ENCODE data around the gene ELOVL6.

DNA sequence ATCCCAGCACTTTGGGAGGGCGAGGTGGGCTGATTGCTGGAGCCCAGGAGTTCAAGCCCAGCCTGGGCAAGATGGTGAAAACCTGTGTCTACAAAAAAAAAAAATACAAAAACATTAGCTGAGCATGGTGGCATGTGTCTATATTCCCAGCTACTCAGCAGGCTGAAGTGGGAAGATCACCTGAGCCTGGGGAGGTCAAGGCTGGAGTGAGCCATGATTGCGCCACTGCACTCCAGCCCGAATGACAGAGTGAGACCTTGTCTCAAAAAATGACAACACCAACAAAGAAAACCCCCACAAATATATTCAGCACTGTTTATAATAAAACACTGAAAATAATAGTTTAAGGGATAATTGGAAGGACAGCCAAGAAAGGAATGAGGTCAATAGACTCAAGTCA, 3.6 kb upstream of the ELOVL6 start:
- TF ChIP-seq, protein P1, sequence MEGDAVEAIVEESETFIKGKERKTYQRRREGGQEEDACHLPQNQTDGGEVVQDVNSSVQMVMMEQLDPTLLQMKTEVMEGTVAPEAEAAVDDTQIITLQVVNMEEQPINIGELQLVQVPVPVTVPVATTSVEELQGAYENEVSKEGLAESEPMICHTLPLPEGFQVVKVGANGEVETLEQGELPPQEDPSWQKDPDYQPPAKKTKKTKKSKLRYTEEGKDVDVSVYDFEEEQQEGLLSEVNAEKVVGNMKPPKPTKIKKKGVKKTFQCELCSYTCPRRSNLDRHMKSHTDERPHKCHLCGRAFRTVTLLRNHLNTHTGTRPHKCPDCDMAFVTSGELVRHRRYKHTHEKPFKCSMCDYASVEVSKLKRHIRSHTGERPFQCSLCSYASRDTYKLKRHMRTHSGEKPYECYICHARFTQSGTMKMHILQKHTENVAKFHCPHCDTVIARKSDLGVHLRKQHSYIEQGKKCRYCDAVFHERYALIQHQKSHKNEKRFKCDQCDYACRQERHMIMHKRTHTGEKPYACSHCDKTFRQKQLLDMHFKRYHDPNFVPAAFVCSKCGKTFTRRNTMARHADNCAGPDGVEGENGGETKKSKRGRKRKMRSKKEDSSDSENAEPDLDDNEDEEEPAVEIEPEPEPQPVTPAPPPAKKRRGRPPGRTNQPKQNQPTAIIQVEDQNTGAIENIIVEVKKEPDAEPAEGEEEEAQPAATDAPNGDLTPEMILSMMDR (conservative IDR thresholded peaks at IDR 0.05; ENCODE audit: low read depth, low read length): no peak
- TF ChIP-seq CEBPB (IDR thresholded peaks at IDR 0.05; ENCODE audit: low read depth, low read length): no peak
- no peak for TF ChIP-seq CHD1 (IDR thresholded peaks at IDR 0.05; ENCODE audit: low read depth, low read length)
